HepG2 (cell line): ENCODE measurements around the gene PYCR2. TPM values are rescaled to one million over a fixed set of nuclear protein-coding genes. Genes with fewer than 3 reads are reported as not detected.

ENCODE experiments used
- MEF2D ChIP-seq: sonication (generic); formaldehyde crosslinking; IDR thresholded peaks from 2 replicates; pipeline ENCODE4 v1.5.1; 2020; ENCODE audit warnings: mild to moderate bottlenecking, missing genetic modification reagents
- MLLT10 ChIP-seq: sonication (generic); formaldehyde crosslinking; IDR thresholded peaks from 2 replicates; pipeline ENCODE4 v1.4.0; 2020; ENCODE audit warnings: missing genetic modification reagents
- PHF20 ChIP-seq: sonication (generic); formaldehyde crosslinking; IDR thresholded peaks from 2 replicates; pipeline ENCODE4 v1.5.0; 2020; ENCODE audit warnings: mild to moderate bottlenecking, missing genetic modification reagents
- RNF2 ChIP-seq: fragments of 450-650 bp; conservative IDR thresholded peaks from 2 replicates; pipeline ENCODE4 v1.6.1; 2016; ENCODE audit warnings: low read depth
- TEAD3 ChIP-seq: optimal IDR thresholded peaks from 2 replicates; pipeline ENCODE3; 2016; ENCODE audit warnings: borderline replicate concordance
- ZFY ChIP-seq: sonication (generic); formaldehyde crosslinking; IDR thresholded peaks from 2 replicates; pipeline ENCODE4 v1.4.0; 2020; ENCODE audit warnings: missing genetic modification reagents
- ZNF225 ChIP-seq: sonication (generic); formaldehyde crosslinking; IDR thresholded peaks from 2 replicates; pipeline ENCODE4 v1.4.0; 2020; ENCODE audit warnings: mild to moderate bottlenecking, missing genetic modification reagents
- ZNF761 ChIP-seq: sonication (generic); formaldehyde crosslinking; conservative IDR thresholded peaks from 2 replicates; pipeline ENCODE4 v1.4.0; 2020; ENCODE audit warnings: mild to moderate bottlenecking, missing genetic modification reagents
- polyA plus RNA-seq, 8 experiments: library from polyadenylated mRNA; depleted of rRNA in 3 of 8; stranded (reverse) in 7 of 8; unstranded in 1 of 8; fragments of >200 nt; fragmentation: Illumina TruSeq in 4 of 8; extraction: Trizol in 4 of 8; gene quantifications; 2 replicates each; pipeline versions ENCODE4 v1.2.1 to v1.2.3, GENCODE V29; 2011 to 2016; ENCODE audit warnings: low read depth in 4 of 8, missing spikeins in 1 of 8, mixed read lengths in 1 of 8; ENCODE audit not compliant: insufficient read depth in 1 of 8
- total RNA-seq, 5 experiments: library from RNA; depleted of rRNA; stranded (reverse); fragments of >200 nt; fragmentation: Illumina TruSeq; extraction: Trizol; gene quantifications; 2 replicates each; pipeline ENCODE4 v1.2.3, GENCODE V29; 2016; ENCODE audit warnings: low read depth in 1 of 5
- TF ChIP-seq, protein P1 (sequence below): sonication (generic); formaldehyde crosslinking; IDR thresholded peaks from 2 replicates; pipeline ENCODE4 v1.4.0; 2020; ENCODE audit warnings: missing genetic modification reagents
- TF ChIP-seq, protein P2 (sequence below): sonication (generic); formaldehyde crosslinking; conservative IDR thresholded peaks from 2 replicates; pipeline ENCODE4 v1.4.0; 2020; ENCODE audit warnings: missing genetic modification reagents
- TF ChIP-seq, protein P3 (sequence below): sonication (generic); formaldehyde crosslinking; IDR thresholded peaks from 2 replicates; pipeline ENCODE4 v1.4.0; 2020; ENCODE audit warnings: mild to moderate bottlenecking, missing genetic modification reagents
- TF ChIP-seq, protein P4 (sequence below): sonication (generic); formaldehyde crosslinking; IDR thresholded peaks from 2 replicates; pipeline ENCODE4 v1.5.1; 2020; ENCODE audit warnings: mild to moderate bottlenecking, missing genetic modification reagents, moderate library complexity
- TF ChIP-seq, protein P5 (sequence below): sonication (generic); formaldehyde crosslinking; IDR thresholded peaks from 2 replicates; pipeline ENCODE4 v1.4.0; 2020; ENCODE audit warnings: missing genetic modification reagents

The PYCR2 gene
- total and polyA plus RNA-seq, 2 of the 13 experiments (the other 11 are each of a cell fraction or from before 2014, with no cell fraction given), result 47.2 to 47.8 TPM

DNA sequence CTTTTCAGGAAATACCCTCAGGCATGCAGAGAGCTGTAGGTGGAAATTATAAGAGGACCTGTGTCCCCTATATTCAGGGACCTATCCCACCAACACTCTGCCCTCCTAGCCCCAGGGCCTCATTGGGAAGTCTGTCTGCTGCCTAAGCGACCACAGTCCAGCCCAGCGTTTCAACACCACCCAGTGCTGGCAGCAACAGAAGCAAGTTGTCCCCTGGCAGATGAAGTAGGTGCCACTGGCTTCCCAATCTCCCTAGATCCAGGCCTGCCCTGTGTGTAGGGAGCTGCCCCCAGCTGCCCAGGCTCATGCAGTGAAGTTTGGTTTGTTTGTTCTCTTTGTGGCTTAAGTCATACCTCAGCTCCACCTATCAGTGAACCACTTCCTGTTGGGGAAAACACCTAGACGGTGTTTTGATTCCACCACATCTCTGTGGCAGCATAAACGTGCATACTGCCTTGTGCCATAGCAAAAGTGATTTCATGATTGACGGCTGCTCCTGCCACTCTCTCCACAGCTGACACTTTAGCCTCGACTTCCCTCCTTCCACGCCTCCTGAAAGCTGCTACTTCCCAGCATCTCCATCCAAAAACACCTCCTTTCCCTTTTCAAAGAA lies 27.0 kb downstream of the PYCR2 start (continued):
- TF ChIP-seq, protein P1, sequence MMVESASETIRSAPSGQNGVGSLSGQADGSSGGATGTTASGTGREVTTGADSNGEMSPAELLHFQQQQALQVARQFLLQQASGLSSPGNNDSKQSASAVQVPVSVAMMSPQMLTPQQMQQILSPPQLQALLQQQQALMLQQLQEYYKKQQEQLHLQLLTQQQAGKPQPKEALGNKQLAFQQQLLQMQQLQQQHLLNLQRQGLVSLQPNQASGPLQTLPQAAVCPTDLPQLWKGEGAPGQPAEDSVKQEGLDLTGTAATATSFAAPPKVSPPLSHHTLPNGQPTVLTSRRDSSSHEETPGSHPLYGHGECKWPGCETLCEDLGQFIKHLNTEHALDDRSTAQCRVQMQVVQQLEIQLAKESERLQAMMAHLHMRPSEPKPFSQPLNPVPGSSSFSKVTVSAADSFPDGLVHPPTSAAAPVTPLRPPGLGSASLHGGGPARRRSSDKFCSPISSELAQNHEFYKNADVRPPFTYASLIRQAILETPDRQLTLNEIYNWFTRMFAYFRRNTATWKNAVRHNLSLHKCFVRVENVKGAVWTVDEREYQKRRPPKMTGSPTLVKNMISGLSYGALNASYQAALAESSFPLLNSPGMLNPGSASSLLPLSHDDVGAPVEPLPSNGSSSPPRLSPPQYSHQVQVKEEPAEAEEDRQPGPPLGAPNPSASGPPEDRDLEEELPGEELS (CRISPR knock-in tag), result peak; percentile 59
- TF ChIP-seq ZNF761 (no peak), TEAD3 (peak; percentile 31), PHF20 (CRISPR knock-in tag) (peak; percentile 20; the same call in 1 of the 2 replicates), MEF2D (CRISPR knock-in tag) (0 out of 2 replicates have a peak, but pooled peaks have one; percentile 45), ZNF225 (no peak), RNF2 (no peak), ZFY (CRISPR knock-in tag) (0 out of 2 replicates have a peak, but pooled peaks have one; percentile 32), MLLT10 (CRISPR knock-in tag) (no peak)
- TF ChIP-seq, protein P2, sequence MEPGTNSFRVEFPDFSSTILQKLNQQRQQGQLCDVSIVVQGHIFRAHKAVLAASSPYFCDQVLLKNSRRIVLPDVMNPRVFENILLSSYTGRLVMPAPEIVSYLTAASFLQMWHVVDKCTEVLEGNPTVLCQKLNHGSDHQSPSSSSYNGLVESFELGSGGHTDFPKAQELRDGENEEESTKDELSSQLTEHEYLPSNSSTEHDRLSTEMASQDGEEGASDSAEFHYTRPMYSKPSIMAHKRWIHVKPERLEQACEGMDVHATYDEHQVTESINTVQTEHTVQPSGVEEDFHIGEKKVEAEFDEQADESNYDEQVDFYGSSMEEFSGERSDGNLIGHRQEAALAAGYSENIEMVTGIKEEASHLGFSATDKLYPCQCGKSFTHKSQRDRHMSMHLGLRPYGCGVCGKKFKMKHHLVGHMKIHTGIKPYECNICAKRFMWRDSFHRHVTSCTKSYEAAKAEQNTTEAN (CRISPR knock-in tag), result no peak
- TF ChIP-seq, protein P3, sequence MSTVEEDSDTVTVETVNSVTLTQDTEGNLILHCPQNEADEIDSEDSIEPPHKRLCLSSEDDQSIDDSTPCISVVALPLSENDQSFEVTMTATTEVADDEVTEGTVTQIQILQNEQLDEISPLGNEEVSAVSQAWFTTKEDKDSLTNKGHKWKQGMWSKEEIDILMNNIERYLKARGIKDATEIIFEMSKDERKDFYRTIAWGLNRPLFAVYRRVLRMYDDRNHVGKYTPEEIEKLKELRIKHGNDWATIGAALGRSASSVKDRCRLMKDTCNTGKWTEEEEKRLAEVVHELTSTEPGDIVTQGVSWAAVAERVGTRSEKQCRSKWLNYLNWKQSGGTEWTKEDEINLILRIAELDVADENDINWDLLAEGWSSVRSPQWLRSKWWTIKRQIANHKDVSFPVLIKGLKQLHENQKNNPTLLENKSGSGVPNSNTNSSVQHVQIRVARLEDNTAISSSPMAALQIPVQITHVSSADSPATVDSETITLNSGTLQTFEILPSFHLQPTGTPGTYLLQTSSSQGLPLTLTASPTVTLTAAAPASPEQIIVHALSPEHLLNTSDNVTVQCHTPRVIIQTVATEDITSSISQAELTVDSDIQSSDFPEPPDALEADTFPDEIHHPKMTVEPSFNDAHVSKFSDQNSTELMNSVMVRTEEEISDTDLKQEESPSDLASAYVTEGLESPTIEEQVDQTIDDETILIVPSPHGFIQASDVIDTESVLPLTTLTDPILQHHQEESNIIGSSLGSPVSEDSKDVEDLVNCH, result no peak
- TF ChIP-seq, protein P4, sequence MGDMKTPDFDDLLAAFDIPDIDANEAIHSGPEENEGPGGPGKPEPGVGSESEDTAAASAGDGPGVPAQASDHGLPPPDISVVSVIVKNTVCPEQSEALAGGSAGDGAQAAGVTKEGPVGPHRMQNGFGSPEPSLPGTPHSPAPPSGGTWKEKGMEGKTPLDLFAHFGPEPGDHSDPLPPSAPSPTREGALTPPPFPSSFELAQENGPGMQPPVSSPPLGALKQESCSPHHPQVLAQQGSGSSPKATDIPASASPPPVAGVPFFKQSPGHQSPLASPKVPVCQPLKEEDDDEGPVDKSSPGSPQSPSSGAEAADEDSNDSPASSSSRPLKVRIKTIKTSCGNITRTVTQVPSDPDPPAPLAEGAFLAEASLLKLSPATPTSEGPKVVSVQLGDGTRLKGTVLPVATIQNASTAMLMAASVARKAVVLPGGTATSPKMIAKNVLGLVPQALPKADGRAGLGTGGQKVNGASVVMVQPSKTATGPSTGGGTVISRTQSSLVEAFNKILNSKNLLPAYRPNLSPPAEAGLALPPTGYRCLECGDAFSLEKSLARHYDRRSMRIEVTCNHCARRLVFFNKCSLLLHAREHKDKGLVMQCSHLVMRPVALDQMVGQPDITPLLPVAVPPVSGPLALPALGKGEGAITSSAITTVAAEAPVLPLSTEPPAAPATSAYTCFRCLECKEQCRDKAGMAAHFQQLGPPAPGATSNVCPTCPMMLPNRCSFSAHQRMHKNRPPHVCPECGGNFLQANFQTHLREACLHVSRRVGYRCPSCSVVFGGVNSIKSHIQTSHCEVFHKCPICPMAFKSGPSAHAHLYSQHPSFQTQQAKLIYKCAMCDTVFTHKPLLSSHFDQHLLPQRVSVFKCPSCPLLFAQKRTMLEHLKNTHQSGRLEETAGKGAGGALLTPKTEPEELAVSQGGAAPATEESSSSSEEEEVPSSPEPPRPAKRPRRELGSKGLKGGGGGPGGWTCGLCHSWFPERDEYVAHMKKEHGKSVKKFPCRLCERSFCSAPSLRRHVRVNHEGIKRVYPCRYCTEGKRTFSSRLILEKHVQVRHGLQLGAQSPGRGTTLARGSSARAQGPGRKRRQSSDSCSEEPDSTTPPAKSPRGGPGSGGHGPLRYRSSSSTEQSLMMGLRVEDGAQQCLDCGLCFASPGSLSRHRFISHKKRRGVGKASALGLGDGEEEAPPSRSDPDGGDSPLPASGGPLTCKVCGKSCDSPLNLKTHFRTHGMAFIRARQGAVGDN (CRISPR knock-in tag), result peak; percentile 58
- TF ChIP-seq, protein P5, sequence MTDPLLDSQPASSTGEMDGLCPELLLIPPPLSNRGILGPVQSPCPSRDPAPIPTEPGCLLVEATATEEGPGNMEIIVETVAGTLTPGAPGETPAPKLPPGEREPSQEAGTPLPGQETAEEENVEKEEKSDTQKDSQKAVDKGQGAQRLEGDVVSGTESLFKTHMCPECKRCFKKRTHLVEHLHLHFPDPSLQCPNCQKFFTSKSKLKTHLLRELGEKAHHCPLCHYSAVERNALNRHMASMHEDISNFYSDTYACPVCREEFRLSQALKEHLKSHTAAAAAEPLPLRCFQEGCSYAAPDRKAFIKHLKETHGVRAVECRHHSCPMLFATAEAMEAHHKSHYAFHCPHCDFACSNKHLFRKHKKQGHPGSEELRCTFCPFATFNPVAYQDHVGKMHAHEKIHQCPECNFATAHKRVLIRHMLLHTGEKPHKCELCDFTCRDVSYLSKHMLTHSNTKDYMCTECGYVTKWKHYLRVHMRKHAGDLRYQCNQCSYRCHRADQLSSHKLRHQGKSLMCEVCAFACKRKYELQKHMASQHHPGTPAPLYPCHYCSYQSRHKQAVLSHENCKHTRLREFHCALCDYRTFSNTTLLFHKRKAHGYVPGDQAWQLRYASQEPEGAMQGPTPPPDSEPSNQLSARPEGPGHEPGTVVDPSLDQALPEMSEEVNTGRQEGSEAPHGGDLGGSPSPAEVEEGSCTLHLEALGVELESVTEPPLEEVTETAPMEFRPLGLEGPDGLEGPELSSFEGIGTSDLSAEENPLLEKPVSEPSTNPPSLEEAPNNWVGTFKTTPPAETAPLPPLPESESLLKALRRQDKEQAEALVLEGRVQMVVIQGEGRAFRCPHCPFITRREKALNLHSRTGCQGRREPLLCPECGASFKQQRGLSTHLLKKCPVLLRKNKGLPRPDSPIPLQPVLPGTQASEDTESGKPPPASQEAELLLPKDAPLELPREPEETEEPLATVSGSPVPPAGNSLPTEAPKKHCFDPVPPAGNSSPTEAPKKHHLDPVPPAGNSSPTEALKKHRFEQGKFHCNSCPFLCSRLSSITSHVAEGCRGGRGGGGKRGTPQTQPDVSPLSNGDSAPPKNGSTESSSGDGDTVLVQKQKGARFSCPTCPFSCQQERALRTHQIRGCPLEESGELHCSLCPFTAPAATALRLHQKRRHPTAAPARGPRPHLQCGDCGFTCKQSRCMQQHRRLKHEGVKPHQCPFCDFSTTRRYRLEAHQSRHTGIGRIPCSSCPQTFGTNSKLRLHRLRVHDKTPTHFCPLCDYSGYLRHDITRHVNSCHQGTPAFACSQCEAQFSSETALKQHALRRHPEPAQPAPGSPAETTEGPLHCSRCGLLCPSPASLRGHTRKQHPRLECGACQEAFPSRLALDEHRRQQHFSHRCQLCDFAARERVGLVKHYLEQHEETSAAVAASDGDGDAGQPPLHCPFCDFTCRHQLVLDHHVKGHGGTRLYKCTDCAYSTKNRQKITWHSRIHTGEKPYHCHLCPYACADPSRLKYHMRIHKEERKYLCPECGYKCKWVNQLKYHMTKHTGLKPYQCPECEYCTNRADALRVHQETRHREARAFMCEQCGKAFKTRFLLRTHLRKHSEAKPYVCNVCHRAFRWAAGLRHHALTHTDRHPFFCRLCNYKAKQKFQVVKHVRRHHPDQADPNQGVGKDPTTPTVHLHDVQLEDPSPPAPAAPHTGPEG (CRISPR knock-in tag), result peak; percentile 63; the same call in 1 of the 2 replicates
